Glutamatergic neuron (in vitro differentiated cells): Measurements from ENCODE around the gene PYY. TPM values are rescaled to one million over a fixed set of nuclear protein-coding genes. Genes with fewer than 3 reads are reported as not detected.
"Not testable (repeated sequence)": the region's sequence is repeated elsewhere in the genome, so short reads cannot be mapped to it uniquely, and the experiment has no call there.

Experiments used
- DNase-seq: peaks from one replicate; pipeline ENCODE4 v3.0.0; 2022
- H3K27ac Mint-ChIP-seq: one replicate; pipeline ENCODE4 v1.8.0; 2020; ENCODE audit warnings: mild to moderate bottlenecking, mixed read lengths, inconsistent platforms; ENCODE audit not compliant: unreplicated experiment
- H3K27me3 Mint-ChIP-seq: one replicate; pipeline ENCODE4 v1.8.0; 2020; ENCODE audit warnings: mild to moderate bottlenecking, moderate library complexity, mixed read lengths, inconsistent platforms; ENCODE audit not compliant: unreplicated experiment
- H3K36me3 Mint-ChIP-seq: one replicate; pipeline ENCODE4 v1.8.0; 2020; ENCODE audit warnings: mild to moderate bottlenecking, mixed read lengths, inconsistent platforms; ENCODE audit not compliant: unreplicated experiment
- H3K4me1 Mint-ChIP-seq: one replicate; pipeline ENCODE4 v1.8.0; 2020; ENCODE audit warnings: mild to moderate bottlenecking, low read depth, mixed read lengths, inconsistent platforms; ENCODE audit not compliant: unreplicated experiment
- H3K4me3 Mint-ChIP-seq: one replicate; pipeline ENCODE4 v1.8.0; 2020; ENCODE audit warnings: mild to moderate bottlenecking, mixed read lengths, inconsistent platforms; ENCODE audit not compliant: unreplicated experiment
- H3K9me3 Mint-ChIP-seq: one replicate; pipeline ENCODE4 v1.8.0; 2020; ENCODE audit warnings: mild to moderate bottlenecking, moderate library complexity, mixed read lengths, inconsistent platforms; ENCODE audit not compliant: unreplicated experiment
- CTCF ChIP-seq: fragments of 200-600 bp; sonication (generic); IDR thresholded peaks from one replicate; pipeline ENCODE4 v1.5.0; 2021; ENCODE audit not compliant: partially characterized antibody, unreplicated experiment
- total RNA-seq: library from RNA; stranded (reverse); fragmentation: NEBNext Ultra II Directional; extraction: Animal tissue kit (Norgen Biotek cat#: 25700); gene quantifications from one replicate; pipeline ENCODE4 v1.2.1, GENCODE V29; 2021; ENCODE audit not compliant: unreplicated experiment

The PYY gene
- total RNA-seq, 1 donor from 2014 or later = not detected

GRCh38 chr17:44000141-44000860 lies 46.6 kb upstream of the PYY start:
- Mint-ChIP-seq H3K36me3 (no peaks in the 10 kb centered on the region), H3K4me3 (no peak overlapping the region), H3K4me1 (no peaks in the 10 kb centered on the region), H3K27me3 (peaks cover 12% of the 10 kb centered on the region), H3K9me3 (peaks cover 1% of the 10 kb centered on the region), H3K27ac (no peak overlapping the region)
- no peak for TF ChIP-seq CTCF
- no peak for DNase-seq

GRCh38 chr17:43999024-43999423 lies 45.3 kb upstream of the PYY start:
- H3K9me3 Mint-ChIP-seq = peaks cover 1% of the 10 kb centered on the region
- H3K27me3 Mint-ChIP-seq = peaks cover 8% of the 10 kb centered on the region
- no peak overlapping the region for H3K4me3 Mint-ChIP-seq
- H3K36me3 Mint-ChIP-seq = no peaks in the 10 kb centered on the region
- DNase-seq = no peak
- H3K27ac Mint-ChIP-seq = no peak overlapping the region
- no peak for TF ChIP-seq CTCF
- H3K4me1 Mint-ChIP-seq = peaks cover 2% of the 10 kb centered on the region

GRCh38 chr17:43998552-43998951 lies 44.8 kb upstream of the PYY start:
- H3K27ac Mint-ChIP-seq = no peak overlapping the region
- peaks cover 2% of the 10 kb centered on the region for H3K4me1 Mint-ChIP-seq
- no peak for TF ChIP-seq CTCF
- no peaks in the 10 kb centered on the region for H3K36me3 Mint-ChIP-seq
- H3K9me3 Mint-ChIP-seq = peaks cover 1% of the 10 kb centered on the region
- DNase-seq = no peak
- H3K27me3 Mint-ChIP-seq = peaks cover 7% of the 10 kb centered on the region
- H3K4me3 Mint-ChIP-seq = no peak overlapping the region

GRCh38 chr17:43997180-43997579 lies 43.4 kb upstream of the PYY start:
- H3K27ac Mint-ChIP-seq, H3K4me3 Mint-ChIP-seq, H3K36me3 Mint-ChIP-seq, H3K9me3 Mint-ChIP-seq, H3K27me3 Mint-ChIP-seq, DNase-seq, H3K4me1 Mint-ChIP-seq: not testable (repeated sequence)

GRCh38 chr17:43995150-43995471 lies 41.4 kb upstream of the PYY start:
- Mint-ChIP-seq H3K4me1 (peaks cover 2% of the 10 kb centered on the region), H3K9me3 (peaks cover 1% of the 10 kb centered on the region), H3K27ac (no peak overlapping the region), H3K4me3 (no peak overlapping the region), H3K36me3 (no peaks in the 10 kb centered on the region), H3K27me3 (peaks cover 3% of the 10 kb centered on the region)
- no peak for DNase-seq
- TF ChIP-seq CTCF = peak; percentile 54
